Activated CD4-positive, alpha-beta T cell treated with anti-CD3 and anti-CD28 coated beads, Interleukin-2, amount 50 U/mL, for 24 hours (primary cell): Measurements from ENCODE around the gene TOMT.

Experiments used
- DNase-seq, 2 donors: peaks; one replicate each; pipeline ENCODE4 v3.0.0-alpha.2; 2020; ENCODE audit warnings: low read depth in 1 of 2, low spot score in 1 of 2

Gene TOMT

GRCh38 chr11:72105888-72106287, at the start of gene TOMT:
Gene TOMT, plus strand, starts transcription at chr11:72105924. Its CDS starts 28 bp downstream, at chr11:72105952.
- DNase-seq, result no peak

GRCh38 chr11:72058416-72059034, 47.2 kb upstream of the TOMT start:
- no peak for DNase-seq

- no peak for DNase-seq
Measured at GRCh38 chr11:72061739-72062396, 43.9 kb upstream of the TOMT start.

- DNase-seq, result no peak
Measured at GRCh38 chr11:72066855-72067254, 38.9 kb upstream of the TOMT start.

- DNase-seq, result no peak
Measured at GRCh38 chr11:72067266-72067665, 38.5 kb upstream of the TOMT start.

GRCh38 chr11:72067676-72068075, 38.0 kb upstream of the TOMT start:
- DNase-seq, result no peak

GRCh38 chr11:72069200-72069599, 36.5 kb upstream of the TOMT start:
- no peak for DNase-seq

- DNase-seq, result no peak
Measured at GRCh38 chr11:72069787-72070251, 35.9 kb upstream of the TOMT start.

- no peak for DNase-seq
Measured at GRCh38 chr11:72070491-72070890, 35.2 kb upstream of the TOMT start.

- DNase-seq, result no peak
Measured at GRCh38 chr11:72072348-72072747, 33.4 kb upstream of the TOMT start.

- DNase-seq, result no peak
Measured at GRCh38 chr11:72075109-72075508, 30.6 kb upstream of the TOMT start.

GRCh38 chr11:72075756-72076155, 30.0 kb upstream of the TOMT start:
- no peak for DNase-seq

- DNase-seq, result no peak
Measured at GRCh38 chr11:72078477-72078876, 27.2 kb upstream of the TOMT start.

GRCh38 chr11:72079819-72080325, 25.9 kb upstream of the TOMT start:
- no peak for DNase-seq

GRCh38 chr11:72080326-72081183, 25.2 kb upstream of the TOMT start, which contains the start of the genes LRRC51 and NUMA1:
Gene LRRC51, plus strand, starts transcription at chr11:72080850. Its CDS starts 8,234 bp downstream, at chr11:72089084.
Gene NUMA1, minus strand, starts transcription at chr11:72080542. Its CDS starts 44,599 bp downstream, at chr11:72035943.
- peak; percentile 96 to 99 for DNase-seq

GRCh38 chr11:72081184-72081644, 24.5 kb upstream of the TOMT start:
- no peak for DNase-seq

- DNase-seq, result no peak
Measured at GRCh38 chr11:72081821-72082453, 23.8 kb upstream of the TOMT start.

- no peak for DNase-seq
Measured at GRCh38 chr11:72083414-72083813, 22.3 kb upstream of the TOMT start.

- no peak for DNase-seq
Measured at GRCh38 chr11:72084076-72084475, 21.6 kb upstream of the TOMT start.

- DNase-seq, result no peak
Measured at GRCh38 chr11:72084965-72085364, 20.8 kb upstream of the TOMT start.
